HCT116 (cell line): ENCODE results near the gene KIF26A. TPM values are rescaled to one million over a fixed set of nuclear protein-coding genes. Genes with fewer than 3 reads are reported as not detected.

Source experiments
- ATAC-seq: fragments of 200-7000 bp; cut with Tn5 transposase; 2 replicates; pipeline ENCODE4 v1.9.1; 2020; ENCODE audit warnings: mild to moderate bottlenecking, moderate library complexity
- BruUV-seq: library from RNA; stranded (reverse); fragments of 400-500 nt; replicated peaks from 2 replicates; lab custom pipeline; 2021; lab: Mats Ljungman, UMichigan
- CTCF ChIA-PET: fragments of 300-600 bp; sonication (Branson Sonifier 250); formaldehyde crosslinking; loops from one replicate; lab custom pipeline; 2021; ENCODE audit warnings: antibody characterized with exemption; lab: Charles Lee
- POLR2A ChIA-PET: fragments of 300-600, 350-600 bp; sonication (Branson Sonifier 250); formaldehyde crosslinking; loops from one replicate; lab custom pipeline; 2021; ENCODE audit warnings: antibody characterized with exemption; lab: Charles Lee
- RAD21 ChIA-PET, 2 experiments: fragments of 300-600 bp; sonication (Branson Sonifier 250); formaldehyde crosslinking; loops; one replicate each; lab custom pipeline; 2023; ENCODE audit warnings: low total read pairs in 2 of 2; ENCODE audit not compliant: uncharacterized antibody in 2 of 2, unreplicated experiment in 2 of 2, low non-redundant PET in 1 of 2; lab: Charles Lee
- DNase-seq: peaks from one replicate; pipeline ENCODE4 v3.0.0-alpha.2; 2010; ENCODE audit warnings: low read depth, low spot score
- H2AFZ ChIP-seq: fragments of 200-600 bp; shearing (Covaris generic), sonication (generic); 2 replicates; pipeline ENCODE4 v1.6.1; 2017; ENCODE audit warnings: low read depth, mixed run types, mixed read lengths, antibody characterized with exemption, low read length; ENCODE audit not compliant: poor library complexity, severe bottlenecking
- H3K27ac ChIP-seq: 2 replicates; pipeline ENCODE4 v1.5.1; 2012; ENCODE audit warnings: low read depth, low read length
- H3K27me3 ChIP-seq: fragments of 200-600 bp; sonication (generic); 2 replicates; pipeline ENCODE4 v1.6.1; 2016; ENCODE audit warnings: mixed run types, low read length, mixed read lengths; ENCODE audit not compliant: insufficient read depth
- H3K36me3 ChIP-seq, 2 experiments: fragments of 200-500 bp in 1 of 2; fragments of 200-600 bp in 1 of 2; sonication (Bioruptor generic) in 1 of 2; sonication (generic) in 1 of 2; 2 replicates each; pipeline versions ENCODE4 v1.5.1 to v1.6.1; 2014 to 2016; ENCODE audit warnings: low read length in 2 of 2, inconsistent platforms in 1 of 2, mixed read lengths in 1 of 2, mixed run types in 1 of 2; ENCODE audit not compliant: insufficient read depth in 2 of 2, control insufficient read depth in 1 of 2
- H3K4me1 ChIP-seq, 2 experiments: fragments of 200-600 bp in 1 of 2; sonication (generic) in 1 of 2; 2 replicates each; pipeline versions ENCODE4 v1.5.1 to v1.6.1; 2012 to 2017; ENCODE audit warnings: low read length in 2 of 2, inconsistent platforms in 1 of 2, mild to moderate bottlenecking in 1 of 2, mixed read lengths in 1 of 2, mixed run types in 1 of 2, moderate library complexity in 1 of 2; ENCODE audit not compliant: insufficient read depth in 2 of 2, control insufficient read depth in 1 of 2
- H3K4me2 ChIP-seq: fragments of 200-600 bp; sonication (generic); 2 replicates; pipeline ENCODE4 v1.6.1; 2017; ENCODE audit warnings: mixed run types, low read length, mixed read lengths
- H3K4me3 ChIP-seq, 2 experiments: fragments of 200-600 bp in 1 of 2; sonication (generic) in 1 of 2; replicated peaks in 1 of 2; 2 replicates each; pipeline ENCODE4 v1.5.1; 2011 to 2016; ENCODE audit warnings: low read length in 2 of 2, control low read depth in 1 of 2, low read depth in 1 of 2, mild to moderate bottlenecking in 1 of 2, mixed read lengths in 1 of 2, mixed run types in 1 of 2
- H3K79me2 ChIP-seq: fragments of 200-600 bp; sonication (generic); 2 replicates; pipeline ENCODE4 v1.6.1; 2017; ENCODE audit warnings: mild to moderate bottlenecking, mixed run types, low read length, moderate library complexity, mixed read lengths; ENCODE audit not compliant: insufficient read depth
- H3K9ac ChIP-seq: fragments of 200-600 bp; sonication (generic); 2 replicates; pipeline ENCODE4 v1.6.1; 2016; ENCODE audit warnings: low read length, mixed read lengths
- H3K9me2 ChIP-seq: fragments of 200-600 bp; sonication (generic), shearing (Covaris generic); 2 replicates; pipeline ENCODE4 v1.6.1; 2017; ENCODE audit warnings: mixed run types, mild to moderate bottlenecking, moderate library complexity; ENCODE audit not compliant: insufficient read depth
- H3K9me3 ChIP-seq, 2 experiments: fragments of 200-500 bp in 1 of 2; fragments of 200-600 bp in 1 of 2; sonication (Bioruptor generic) in 1 of 2; sonication (generic) in 1 of 2; 2 replicates each; pipeline ENCODE4 v1.6.1; 2014 to 2017; ENCODE audit warnings: low read length in 2 of 2, mixed read lengths in 2 of 2, inconsistent platforms in 1 of 2, low read depth in 1 of 2, mild to moderate bottlenecking in 1 of 2, mixed run types in 1 of 2, moderate library complexity in 1 of 2; ENCODE audit not compliant: control insufficient read depth in 1 of 2, insufficient read depth in 1 of 2
- H4K20me1 ChIP-seq: fragments of 200-600 bp; sonication (generic), shearing (Covaris generic); 2 replicates; pipeline ENCODE4 v1.6.1; 2017; ENCODE audit warnings: mixed run types, mild to moderate bottlenecking, moderate library complexity; ENCODE audit not compliant: insufficient read depth
- CBX3 ChIP-seq: IDR thresholded peaks from 2 replicates; pipeline ENCODE4 v1.6.1; 2012; ENCODE audit warnings: low read depth
- EGR1 ChIP-seq: IDR thresholded peaks from 2 replicates; pipeline ENCODE4 v1.6.1; 2012; ENCODE audit warnings: low read depth
- ELF1 ChIP-seq: IDR thresholded peaks from 2 replicates; pipeline ENCODE4 v1.6.1; 2012; ENCODE audit warnings: low read depth, borderline replicate concordance
- EZH2 ChIP-seq: fragments of 200-600 bp; sonication (generic); IDR thresholded peaks from 2 replicates; pipeline ENCODE4 v1.6.1; 2017; ENCODE audit warnings: antibody characterized with exemption, mixed run types
- EZH2phosphoT487 ChIP-seq: fragments of 200-600 bp; IDR thresholded peaks from 2 replicates; pipeline ENCODE4 v1.6.1; 2018; ENCODE audit warnings: antibody characterized with exemption, borderline replicate concordance
- JUND ChIP-seq: IDR thresholded peaks from 2 replicates; pipeline ENCODE4 v1.6.1; 2012
- POLR2AphosphoS5 ChIP-seq: IDR thresholded peaks from 2 replicates; pipeline ENCODE4 v1.6.1; 2011; ENCODE audit warnings: mild to moderate bottlenecking, low read depth, low read length, moderate library complexity
- RAD21 ChIP-seq: IDR thresholded peaks from 2 replicates; pipeline ENCODE4 v1.6.1; 2012; ENCODE audit warnings: low read depth, mild to moderate bottlenecking
- SIN3A ChIP-seq: IDR thresholded peaks from 2 replicates; pipeline ENCODE4 v1.6.1; 2012; ENCODE audit warnings: low read depth
- TCF7L2 ChIP-seq: IDR thresholded peaks from 2 replicates; pipeline ENCODE4 v1.7.0; 2011; ENCODE audit warnings: borderline replicate concordance, inconsistent platforms; ENCODE audit not compliant: insufficient read depth, insufficient read length; ENCODE audit errors: extremely low read depth
- YY1 ChIP-seq: IDR thresholded peaks from 2 replicates; pipeline ENCODE4 v1.6.1; 2011; ENCODE audit warnings: low read length, low read depth, moderate library complexity, mild to moderate bottlenecking; ENCODE audit not compliant: insufficient replicate concordance; ENCODE audit errors: extremely low read depth
- ZFX ChIP-seq: fragments of 450-650 bp; IDR thresholded peaks from 2 replicates; pipeline ENCODE4 v1.6.1; 2017
- intact Hi-C: fragments of 100-400 bp; cut with micrococcal nuclease; formaldehyde crosslinking; loops from 2 replicates; pipeline ENCODE4 v1.10.0; 2022
- total RNA-seq: library from RNA; stranded (reverse); gene quantifications from one replicate; pipeline ENCODE4 v1.2.1, GENCODE V29; 2021; ENCODE audit not compliant: unreplicated experiment
- TF ChIP-seq, protein P1 (sequence below): IDR thresholded peaks from 2 replicates; pipeline ENCODE4 v1.6.1; 2012
- TF ChIP-seq, protein P2 (sequence below): IDR thresholded peaks from 2 replicates; pipeline ENCODE4 v1.6.1; 2011; ENCODE audit warnings: mild to moderate bottlenecking, low read length, moderate library complexity; ENCODE audit not compliant: insufficient replicate concordance; ENCODE audit errors: extremely low read depth
- TF ChIP-seq, protein P3 (sequence below): IDR thresholded peaks from 2 replicates; pipeline ENCODE4 v1.6.1; 2012
- TF ChIP-seq, protein P4 (sequence below), 3 experiments: fragments of 200-600 bp in 1 of 3; sonication (generic) in 1 of 3; IDR thresholded peaks in 2 of 3; conservative IDR thresholded peaks in 1 of 3; 2 replicates each; pipeline ENCODE4 v1.5.1; 2012 to 2017; ENCODE audit warnings: low read depth in 2 of 3, low read length in 2 of 3, antibody characterized with exemption in 1 of 3, borderline replicate concordance in 1 of 3, control low read depth in 1 of 3, mild to moderate bottlenecking in 1 of 3, mixed read lengths in 1 of 3, mixed run types in 1 of 3, moderate library complexity in 1 of 3; ENCODE audit not compliant: insufficient read depth in 1 of 3

The KIF26A gene
- total RNA-seq, 1 experiment from 2014 or later, result 10.2 TPM

DNA sequence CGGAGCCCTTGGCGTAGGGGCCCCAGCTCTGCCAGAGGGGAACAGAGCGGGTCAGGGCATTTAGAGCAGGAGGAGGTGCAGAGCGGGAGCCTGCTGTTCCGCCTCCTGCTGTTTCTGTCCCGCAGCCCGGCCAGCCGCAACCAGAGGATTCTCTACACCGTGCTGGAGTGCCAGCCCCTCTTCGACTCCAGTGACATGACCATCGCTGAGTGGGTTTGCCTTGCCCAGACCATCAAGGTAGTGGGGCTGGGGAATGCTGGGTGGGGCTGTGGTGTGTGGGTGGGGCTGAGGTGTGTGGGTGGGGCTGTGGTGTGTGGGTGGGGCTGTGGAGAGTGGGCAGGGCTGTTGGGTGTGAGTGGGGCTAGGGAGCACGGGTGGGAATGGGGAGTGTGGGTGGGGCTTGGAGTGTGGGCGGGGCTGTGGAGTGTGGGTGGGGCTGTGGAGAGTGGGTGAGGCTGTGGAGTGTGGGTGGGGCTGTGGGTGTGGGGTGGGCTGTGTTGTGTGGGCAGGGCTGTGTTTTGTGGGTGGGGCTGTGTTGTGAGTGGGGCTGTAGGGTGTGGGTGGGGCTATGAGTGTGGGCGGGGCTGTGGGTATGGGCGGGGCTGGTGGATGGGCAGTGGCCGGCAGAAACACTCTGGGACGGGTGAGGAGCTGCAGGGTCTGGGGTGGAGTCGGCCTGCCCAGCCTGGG, 44.9 kb upstream of the KIF26A start:
- Histone ChIP-seq H3K4me2 (peak overlapping the region; percentile 31; the same call in 1 of the 2 replicates), H3K9ac (no peak overlapping the region), H4K20me1 (no peaks in the 10 kb centered on the region), H3K9me2 (no peaks in the 10 kb centered on the region), H3K27me3 (no peaks in the 10 kb centered on the region), H3K4me3 (no peak overlapping the region), H3K36me3 (no peaks in the 10 kb centered on the region), H3K9me3 (no peaks in the 10 kb centered on the region), H3K79me2 (no peaks in the 10 kb centered on the region), H3K4me1 (peaks cover 7 to 14% of the 10 kb centered on the region in 2 experiments; a peak in 3 of 4 replicates), H3K27ac (no peak overlapping the region; the same call in 1 of the 2 replicates), H2AFZ (no peak overlapping the region)
- no peak for DNase-seq
- RAD21 ChIA-PET, result no interaction called here
- CTCF ChIA-PET, result interaction anchor here (0.9 to 1.9 kb wide), 6 partner anchors 10 to 471 kb away, joined by 3 to 11 read pairs (median 4); no protein-coding TSS in a partner anchor
- peak; percentile 54 for ATAC-seq
- TF ChIP-seq, protein P1, sequence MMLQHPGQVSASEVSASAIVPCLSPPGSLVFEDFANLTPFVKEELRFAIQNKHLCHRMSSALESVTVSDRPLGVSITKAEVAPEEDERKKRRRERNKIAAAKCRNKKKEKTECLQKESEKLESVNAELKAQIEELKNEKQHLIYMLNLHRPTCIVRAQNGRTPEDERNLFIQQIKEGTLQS, result no peak
- TF ChIP-seq CBX3 (no peak), SIN3A (no peak), POLR2AphosphoS5 (no peak), YY1 (no peak), JUND (no peak), ZFX (no peak), ELF1 (no peak), RAD21 (no peak), EZH2 (no peak), EGR1 (no peak), EZH2phosphoT487 (no peak), TCF7L2 (no peak)
- TF ChIP-seq, protein P2, sequence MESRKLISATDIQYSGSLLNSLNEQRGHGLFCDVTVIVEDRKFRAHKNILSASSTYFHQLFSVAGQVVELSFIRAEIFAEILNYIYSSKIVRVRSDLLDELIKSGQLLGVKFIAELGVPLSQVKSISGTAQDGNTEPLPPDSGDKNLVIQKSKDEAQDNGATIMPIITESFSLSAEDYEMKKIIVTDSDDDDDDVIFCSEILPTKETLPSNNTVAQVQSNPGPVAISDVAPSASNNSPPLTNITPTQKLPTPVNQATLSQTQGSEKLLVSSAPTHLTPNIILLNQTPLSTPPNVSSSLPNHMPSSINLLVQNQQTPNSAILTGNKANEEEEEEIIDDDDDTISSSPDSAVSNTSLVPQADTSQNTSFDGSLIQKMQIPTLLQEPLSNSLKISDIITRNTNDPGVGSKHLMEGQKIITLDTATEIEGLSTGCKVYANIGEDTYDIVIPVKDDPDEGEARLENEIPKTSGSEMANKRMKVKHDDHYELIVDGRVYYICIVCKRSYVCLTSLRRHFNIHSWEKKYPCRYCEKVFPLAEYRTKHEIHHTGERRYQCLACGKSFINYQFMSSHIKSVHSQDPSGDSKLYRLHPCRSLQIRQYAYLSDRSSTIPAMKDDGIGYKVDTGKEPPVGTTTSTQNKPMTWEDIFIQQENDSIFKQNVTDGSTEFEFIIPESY, result no peak
- TF ChIP-seq, protein P3, sequence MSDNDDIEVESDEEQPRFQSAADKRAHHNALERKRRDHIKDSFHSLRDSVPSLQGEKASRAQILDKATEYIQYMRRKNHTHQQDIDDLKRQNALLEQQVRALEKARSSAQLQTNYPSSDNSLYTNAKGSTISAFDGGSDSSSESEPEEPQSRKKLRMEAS, result no peak
- TF ChIP-seq, protein P4, sequence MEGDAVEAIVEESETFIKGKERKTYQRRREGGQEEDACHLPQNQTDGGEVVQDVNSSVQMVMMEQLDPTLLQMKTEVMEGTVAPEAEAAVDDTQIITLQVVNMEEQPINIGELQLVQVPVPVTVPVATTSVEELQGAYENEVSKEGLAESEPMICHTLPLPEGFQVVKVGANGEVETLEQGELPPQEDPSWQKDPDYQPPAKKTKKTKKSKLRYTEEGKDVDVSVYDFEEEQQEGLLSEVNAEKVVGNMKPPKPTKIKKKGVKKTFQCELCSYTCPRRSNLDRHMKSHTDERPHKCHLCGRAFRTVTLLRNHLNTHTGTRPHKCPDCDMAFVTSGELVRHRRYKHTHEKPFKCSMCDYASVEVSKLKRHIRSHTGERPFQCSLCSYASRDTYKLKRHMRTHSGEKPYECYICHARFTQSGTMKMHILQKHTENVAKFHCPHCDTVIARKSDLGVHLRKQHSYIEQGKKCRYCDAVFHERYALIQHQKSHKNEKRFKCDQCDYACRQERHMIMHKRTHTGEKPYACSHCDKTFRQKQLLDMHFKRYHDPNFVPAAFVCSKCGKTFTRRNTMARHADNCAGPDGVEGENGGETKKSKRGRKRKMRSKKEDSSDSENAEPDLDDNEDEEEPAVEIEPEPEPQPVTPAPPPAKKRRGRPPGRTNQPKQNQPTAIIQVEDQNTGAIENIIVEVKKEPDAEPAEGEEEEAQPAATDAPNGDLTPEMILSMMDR (IDR thresholded peaks at IDR 0.05 in 2 of 3, conservative IDR thresholded peaks at IDR 0.05 in 1 of 3; ENCODE audit: borderline replicate concordance in 1 of 3, insufficient read depth in 1 of 3, low read depth in 2 of 3, low read length in 2 of 3), result no peak
- POLR2A ChIA-PET, result no interaction called here
- no TSS peak for BruUV-seq
- intact Hi-C loops, result loop anchor here (1.0 kb wide), 1 partner anchor 38 kb away; no protein-coding TSS in a partner anchor
